Adipose tissue (tissue), 3 donors: Measurements from ENCODE around the gene RBM22. TPM values are rescaled to one million over a fixed set of nuclear protein-coding genes. Genes with fewer than 3 reads are reported as not detected.
A peak's percentile ranks its signal among the peaks of the same experiment; 100 is the strongest.

Source experiments
- H3K27ac ChIP-seq: one replicate; pipeline ENCODE4 v1.5.1; 2013; ENCODE audit warnings: low read depth, low read length
- WGBS, 3 donors: extraction: QIAGEN DNeasy Blood & Tissue Kit; methylation state at CpG; one replicate each; pipeline ENCODE4 v1.1.7; 2013; 5-methylcytosine and 5-hydroxymethylcytosine counted together
- polyA plus RNA-seq, 3 donors: library from polyadenylated mRNA; stranded (reverse); fragments of 200-250 nt; gene quantifications; one replicate each; pipeline ENCODE4 v1.2.3, GENCODE V29; 2013
- donor health status: healthy with polysubstance abuse.
- donor health status: Bipolar disorder and iron deficiency.
- donor health status: healthy.

Gene RBM22
- polyA plus RNA-seq, 3 donors, result 17.0 to 24.4 (median 24.1) TPM

DNA sequence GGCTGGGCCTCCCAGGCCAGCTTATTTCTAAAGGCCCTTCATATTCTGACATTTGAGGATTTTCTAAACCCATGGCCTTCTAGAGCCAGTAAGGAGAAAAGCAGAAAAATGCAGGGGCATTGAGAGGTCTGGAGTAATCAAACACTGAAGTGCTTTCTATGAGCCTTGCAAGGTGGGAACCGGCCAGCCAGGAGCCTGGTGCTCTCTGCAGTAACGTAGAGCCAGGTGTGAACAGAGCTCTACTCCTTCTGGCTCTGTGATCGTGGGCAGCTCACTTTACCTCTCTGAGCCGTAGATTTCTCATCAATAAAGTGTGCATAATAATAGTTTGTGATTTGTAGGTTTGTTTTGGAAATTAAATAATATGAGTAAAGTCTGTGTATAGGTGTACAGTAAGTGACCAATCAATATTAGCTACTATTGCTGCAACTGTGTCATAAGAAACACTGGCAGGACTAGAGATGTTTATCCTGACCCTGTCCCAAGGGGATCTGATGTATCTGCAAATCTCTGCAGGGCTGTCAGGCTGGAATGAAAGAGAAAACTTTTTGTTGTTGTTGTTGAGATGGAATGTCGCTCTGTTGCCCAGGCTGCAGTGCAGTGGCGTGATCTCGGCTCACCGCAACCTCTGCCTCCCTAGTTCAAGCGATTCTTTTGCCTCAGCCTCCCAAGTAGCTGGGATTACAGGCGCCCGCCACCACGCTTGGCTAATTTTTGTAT lies 57.7 kb downstream of the RBM22 start:
- peak overlapping the region; percentile 17 for H3K27ac ChIP-seq
- 84 to 91% (median 85%) methylated on average over 12 of the region's 12 CpGs for WGBS, 3 donors

DNA sequence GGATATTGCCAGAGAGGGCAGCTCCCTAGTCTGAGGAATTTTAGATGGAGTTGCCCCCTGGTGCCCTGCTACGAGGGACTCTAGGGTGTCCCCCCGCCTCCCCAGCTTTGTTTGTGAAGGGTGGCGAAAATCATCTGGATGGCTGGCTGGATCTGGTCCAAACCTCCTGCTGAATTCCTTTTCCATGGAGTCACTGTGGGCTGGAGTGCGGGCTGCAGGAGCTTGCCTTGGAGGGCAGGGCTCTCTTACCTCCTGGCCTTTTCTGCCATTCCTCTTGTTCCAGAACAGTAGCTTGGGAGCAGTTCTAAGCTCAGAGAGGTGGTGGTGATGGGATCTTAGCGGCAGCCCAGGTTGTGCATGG lies 58.3 kb downstream of the RBM22 start:
- peak overlapping the region; percentile 91 for H3K27ac ChIP-seq
- WGBS, 3 donors, result 38 to 53% (median 50%) methylated on average over 5 of the region's 5 CpGs

DNA sequence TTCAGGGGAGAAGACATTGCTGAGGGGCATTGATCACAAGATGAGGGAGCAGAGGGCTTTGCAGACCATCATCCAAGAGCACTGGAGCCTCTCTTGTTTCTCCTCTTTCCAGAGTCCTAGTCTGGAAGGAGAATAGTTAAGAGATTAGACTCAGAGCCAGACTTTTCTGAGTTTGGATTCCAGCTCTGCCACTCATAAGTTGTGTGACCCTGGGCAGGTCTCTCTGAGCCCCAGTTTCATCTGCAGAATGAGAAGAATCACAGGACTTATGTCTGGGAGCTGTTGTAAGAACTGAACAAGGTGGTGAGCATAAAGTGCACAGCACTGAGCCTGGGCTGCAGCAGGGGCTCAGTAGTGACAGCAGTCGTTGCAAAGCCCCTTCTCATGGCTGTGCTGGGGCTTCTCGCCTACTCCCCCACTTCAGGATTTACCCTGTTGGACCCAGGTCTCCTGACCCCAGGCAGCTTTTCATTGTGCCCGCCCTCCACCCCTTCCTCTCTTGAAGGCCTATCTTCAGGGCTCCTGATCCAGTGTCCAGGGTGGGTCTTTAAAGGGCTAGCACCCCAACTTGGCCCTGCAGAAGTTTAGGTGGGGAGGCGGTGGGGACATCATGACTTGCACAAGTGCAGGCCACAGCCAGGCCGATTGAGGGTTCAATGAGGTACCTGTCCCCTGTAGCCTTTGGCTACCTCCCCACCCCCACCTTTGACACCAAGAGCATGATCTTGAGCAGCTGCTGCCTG lies 58.9 kb downstream of the RBM22 start:
- WGBS, 3 donors, result 71 to 74% (median 72%) methylated on average over 5 of the region's 5 CpGs
- H3K27ac ChIP-seq, result peak overlapping the region; percentile 91

DNA sequence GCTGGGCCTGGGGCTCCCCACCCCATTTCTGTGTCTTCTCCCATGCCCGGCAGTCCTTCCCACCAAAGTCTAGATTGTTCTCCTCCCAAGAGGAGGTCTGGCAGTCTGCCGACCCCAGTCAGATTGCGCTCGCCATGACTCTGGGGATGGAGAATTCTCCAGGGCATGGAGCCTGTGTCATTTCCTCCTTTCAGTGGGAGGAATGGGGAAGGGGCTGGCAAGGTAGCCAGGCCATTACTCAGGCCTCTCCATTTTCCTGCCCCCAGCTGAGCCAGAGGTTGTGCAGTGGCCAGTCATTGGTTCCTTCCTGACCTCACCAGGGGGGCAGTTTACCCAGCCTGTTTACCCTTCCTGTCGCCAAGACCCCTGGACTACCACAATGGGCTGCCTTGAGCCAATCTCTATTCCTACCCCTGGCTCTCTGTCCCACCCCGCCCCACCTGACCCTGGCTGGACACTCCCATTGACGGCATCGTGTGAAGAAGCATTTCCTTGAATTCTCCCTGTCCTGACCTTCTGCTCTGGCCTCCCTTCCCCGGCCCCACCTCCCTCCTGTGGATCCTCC lies 59.8 kb downstream of the RBM22 start:
- H3K27ac ChIP-seq, result peak overlapping the region; percentile 91
- 35 to 66% (median 40%) methylated on average over 9 of the region's 9 CpGs for WGBS, 3 donors

Other genes with a start within 250 kb of the RBM22 start
- 10 to 100 TPM; 19.0 to 45.4 (median 35.5) TPM for gene NDST1, start 192.9 kb downstream of the RBM22 start, polyA plus RNA-seq
- 10 to 100 TPM; 15.8 to 66.8 (median 59.7) TPM for gene SYNPO, start 60.4 kb downstream of the RBM22 start, polyA plus RNA-seq
- gene MYOZ3, start 39.8 kb downstream of the RBM22 start, polyA plus RNA-seq, result under 1 TPM; 0.06 to 0.79 (median 0.24) TPM
- gene DCTN4, start 58.0 kb upstream of the RBM22 start, polyA plus RNA-seq, result 10 to 100 TPM; 22.5 to 24.3 (median 23.1) TPM
- gene SMIM3, start 77.7 kb upstream of the RBM22 start, polyA plus RNA-seq, result 100 to 1,000 TPM in 2 of 3 donors, 10 to 100 TPM in 1; 31.7 to 152 (median 114) TPM
- not detected for gene IRGM, start 145.5 kb upstream of the RBM22 start, polyA plus RNA-seq
- 1 to 10 TPM; 1.8 to 3.3 (median 2.8) TPM for gene ZNF300, start 203.9 kb upstream of the RBM22 start, polyA plus RNA-seq